HepG2 (cell line): ENCODE measurements around the gene TAF4B. TPM values are rescaled to one million over a fixed set of nuclear protein-coding genes. Genes with fewer than 3 reads are reported as not detected.

ENCODE experiments used
- ATAC-seq: fragments of 200-7000 bp; cut with Tn5 transposase; 3 replicates; pipeline ENCODE4 v1.9.1; 2020; ENCODE audit warnings: mild to moderate bottlenecking, moderate library complexity
- BruUV-seq: library from RNA; stranded (reverse); fragments of 400-500 nt; replicated peaks from 2 replicates; lab custom pipeline; 2021; lab: Mats Ljungman, UMichigan
- CTCF ChIA-PET: fragments of 300-600 bp; formaldehyde crosslinking; extraction: SDS; loops from one replicate; lab custom pipeline; 2021; ENCODE audit warnings: low total read pairs, inconsistent platforms, low intra/inter-chr PET ratio; lab: Yijun Ruan, JAX
- POLR2A ChIA-PET: fragments of 350-600 bp; sonication (Branson Sonifier 250); formaldehyde crosslinking; loops from one replicate; lab custom pipeline; 2020; ENCODE audit warnings: antibody characterized with exemption, inconsistent platforms; lab: Yijun Ruan, JAX
- DNase-seq: peaks from one replicate; pipeline ENCODE4 v3.0.0-alpha.2; 2015; ENCODE audit warnings: low spot score
- FAIRE-seq: peaks from 3 replicates; lab custom pipeline; 2011; peaks lifted over from hg19 to GRCh38; lab: Jason Lieb, UNC
- H2AFZ ChIP-seq: one replicate; pipeline ENCODE4 v1.6.1; 2011; ENCODE audit warnings: low read length, inconsistent platforms
- H3K27ac ChIP-seq: fragments of 300-600 bp; 3 replicates; pipeline ENCODE4 v1.8.0; 2011; ENCODE audit warnings: mixed run types, mild to moderate bottlenecking, mixed read lengths, low read length, inconsistent platforms; ENCODE audit not compliant: insufficient read depth; ENCODE audit errors: extremely low read length
- H3K27me3 ChIP-seq, 2 experiments: fragments of 200-600 bp in 1 of 2; 2 replicates in 1 of 2; 3 replicates in 1 of 2; pipeline versions ENCODE4 v1.6.0 to v1.8.0; 2011; ENCODE audit warnings: low read length in 2 of 2, mild to moderate bottlenecking in 2 of 2, moderate library complexity in 2 of 2, inconsistent platforms in 1 of 2; ENCODE audit not compliant: insufficient read depth in 2 of 2, control insufficient read depth in 1 of 2
- H3K36me3 ChIP-seq, 2 experiments: fragments of 200-600 bp in 1 of 2; replicated peaks in 1 of 2; 2 replicates in 1 of 2; 3 replicates in 1 of 2; pipeline versions ENCODE4 v1.5.1 to v1.8.0; 2011; ENCODE audit warnings: low read length in 2 of 2, inconsistent platforms in 1 of 2; ENCODE audit not compliant: insufficient read depth in 2 of 2, control insufficient read depth in 1 of 2
- H3K4me1 ChIP-seq: 2 replicates; pipeline ENCODE4 v1.5.1; 2012; ENCODE audit warnings: low read length, inconsistent platforms; ENCODE audit not compliant: insufficient read depth
- H3K4me2 ChIP-seq: 2 replicates; pipeline ENCODE4 v1.6.0; 2011; ENCODE audit warnings: low read depth, low read length, inconsistent platforms
- H3K4me3 ChIP-seq, 3 experiments: fragments of 200-600 bp in 1 of 3; sonication (generic), shearing (Covaris generic) in 1 of 3; replicated peaks in 1 of 3; 2 replicates each; pipeline ENCODE4 v1.5.1; 2011 to 2016; ENCODE audit warnings: low read length in 3 of 3, inconsistent platforms in 2 of 3, low read depth in 2 of 3, mild to moderate bottlenecking in 2 of 3, control low read depth in 1 of 3, mixed read lengths in 1 of 3; ENCODE audit not compliant: insufficient read depth in 1 of 3
- H3K79me2 ChIP-seq: one replicate; pipeline ENCODE4 v1.6.1; 2011; ENCODE audit warnings: low read length, inconsistent platforms; ENCODE audit not compliant: insufficient read depth
- H3K9ac ChIP-seq: 2 replicates; pipeline ENCODE4 v1.6.0; 2011; ENCODE audit warnings: mild to moderate bottlenecking, low read depth, low read length, inconsistent platforms; ENCODE audit not compliant: insufficient read depth
- H3K9me3 ChIP-seq: 2 replicates; pipeline ENCODE4 v1.5.1; 2012; ENCODE audit warnings: mild to moderate bottlenecking, low read length
- H4K20me1 ChIP-seq: 2 replicates; pipeline ENCODE4 v1.6.0; 2011; ENCODE audit warnings: inconsistent platforms, mild to moderate bottlenecking, low read length, moderate library complexity; ENCODE audit not compliant: insufficient read depth
- BCL6 ChIP-seq: IDR thresholded peaks from 2 replicates; pipeline ENCODE4 v1.6.1; 2016; ENCODE audit warnings: missing genetic modification reagents, missing compliant biosample characterization
- DR1 ChIP-seq: sonication (generic); formaldehyde crosslinking; IDR thresholded peaks from 2 replicates; pipeline ENCODE4 v1.8.0; 2021; ENCODE audit warnings: mild to moderate bottlenecking, missing genetic modification reagents, inconsistent platforms
- KLF13 ChIP-seq: sonication (generic); formaldehyde crosslinking; IDR thresholded peaks from 2 replicates; pipeline ENCODE4 v1.4.0; 2020; ENCODE audit warnings: mild to moderate bottlenecking, missing genetic modification reagents
- NKX3-1 ChIP-seq: sonication (generic); formaldehyde crosslinking; IDR thresholded peaks from 2 replicates; pipeline ENCODE4 v1.5.0; 2020; ENCODE audit warnings: missing genetic modification reagents
- SMC3 ChIP-seq: IDR thresholded peaks from 2 replicates; pipeline ENCODE4 v1.6.1; 2011; ENCODE audit warnings: low read length, improper control_type of control experiment
- THAP11 ChIP-seq: IDR thresholded peaks from 2 replicates; pipeline ENCODE4 v1.6.1; 2016; ENCODE audit warnings: missing biosample characterization, missing genetic modification reagents
- TMF1 ChIP-seq: sonication (generic); formaldehyde crosslinking; IDR thresholded peaks from 2 replicates; pipeline ENCODE4 v1.8.1; 2022; ENCODE audit warnings: low read depth, missing genetic modification reagents
- TP53 ChIP-seq: sonication (generic); formaldehyde crosslinking; conservative IDR thresholded peaks from 2 replicates; pipeline ENCODE4 v1.4.0; 2020; ENCODE audit warnings: missing genetic modification reagents
- USF2 ChIP-seq, 2 experiments: sonication (generic) in 1 of 2; formaldehyde crosslinking in 1 of 2; IDR thresholded peaks; 2 replicates each; pipeline versions ENCODE4 v1.5.1 to v1.6.1; 2011 to 2020; ENCODE audit warnings: borderline replicate concordance in 1 of 2, low read depth in 1 of 2, low read length in 1 of 2, mild to moderate bottlenecking in 1 of 2, missing genetic modification reagents in 1 of 2, moderate library complexity in 1 of 2
- ZFAT ChIP-seq: sonication (generic); formaldehyde crosslinking; conservative IDR thresholded peaks from 2 replicates; pipeline ENCODE4 v1.8.1; 2023; ENCODE audit warnings: missing genetic modification reagents, inconsistent platforms
- ZFP36 ChIP-seq: fragments of 150-350 bp; IDR thresholded peaks from 2 replicates; pipeline ENCODE4 v1.6.1; 2018; ENCODE audit warnings: borderline replicate concordance, low read length, low read depth; ENCODE audit not compliant: partially characterized antibody
- ZNF33B ChIP-seq: sonication (generic); formaldehyde crosslinking; IDR thresholded peaks from 2 replicates; pipeline ENCODE4 v1.5.1; 2020; ENCODE audit warnings: mild to moderate bottlenecking, missing genetic modification reagents
- ZNF570 ChIP-seq: sonication (generic); formaldehyde crosslinking; IDR thresholded peaks from 2 replicates; pipeline ENCODE4 v1.4.0; 2020; ENCODE audit warnings: mild to moderate bottlenecking, missing genetic modification reagents, borderline replicate concordance
- ZNF703 ChIP-seq: sonication (generic); formaldehyde crosslinking; IDR thresholded peaks from 2 replicates; pipeline ENCODE4 v1.5.1; 2020; ENCODE audit warnings: missing genetic modification reagents, mild to moderate bottlenecking, moderate library complexity, borderline replicate concordance
- ZNF746 ChIP-seq: sonication (generic); formaldehyde crosslinking; IDR thresholded peaks from 2 replicates; pipeline ENCODE4 v1.8.0; 2022; ENCODE audit warnings: mild to moderate bottlenecking, missing genetic modification reagents
- ZNF768 ChIP-seq: sonication (generic); formaldehyde crosslinking; IDR thresholded peaks from 2 replicates; pipeline ENCODE4 v1.4.0; 2020; ENCODE audit warnings: missing genetic modification reagents
- ZNF775 ChIP-seq: sonication (generic); formaldehyde crosslinking; IDR thresholded peaks from 2 replicates; pipeline ENCODE4 v1.4.0; 2020; ENCODE audit warnings: missing genetic modification reagents, mild to moderate bottlenecking, moderate library complexity, borderline replicate concordance
- ZNF788 ChIP-seq: sonication (generic); formaldehyde crosslinking; IDR thresholded peaks from 2 replicates; pipeline ENCODE4 v1.5.0; 2020; ENCODE audit warnings: mild to moderate bottlenecking, missing genetic modification reagents, borderline replicate concordance
- WGBS: methylation state at CpG from one replicate; pipeline ENCODE4 v1.1.6; 2017; ENCODE audit warnings: low lambda C conversion rate; 5-methylcytosine and 5-hydroxymethylcytosine counted together
- in situ Hi-C: cut with HindIII; loops from 2 replicates; pipeline ENCODE4 v1.10.0; 2017; ENCODE audit warnings: low pct_unique_long_range_greater_than_20kb; ENCODE audit not compliant: extremely low pct_ligation_motif_present
- intact Hi-C: fragments of 100-400 bp; cut with micrococcal nuclease; formaldehyde crosslinking; loops from one replicate; pipeline ENCODE4 v1.10.0; 2022; ENCODE audit not compliant: unreplicated experiment
- polyA plus RNA-seq, 8 experiments: library from polyadenylated mRNA; depleted of rRNA in 3 of 8; stranded (reverse) in 7 of 8; unstranded in 1 of 8; fragments of >200 nt; fragmentation: Illumina TruSeq in 4 of 8; extraction: Trizol in 4 of 8; gene quantifications; 2 replicates each; pipeline versions ENCODE4 v1.2.1 to v1.2.3, GENCODE V29; 2011 to 2016; ENCODE audit warnings: low read depth in 4 of 8, missing spikeins in 1 of 8, mixed read lengths in 1 of 8; ENCODE audit not compliant: insufficient read depth in 1 of 8
- total RNA-seq, 5 experiments: library from RNA; depleted of rRNA; stranded (reverse); fragments of >200 nt; fragmentation: Illumina TruSeq; extraction: Trizol; gene quantifications; 2 replicates each; pipeline ENCODE4 v1.2.3, GENCODE V29; 2016; ENCODE audit warnings: low read depth in 1 of 5
- TF ChIP-seq, protein P1 (sequence below): sonication (generic); formaldehyde crosslinking; conservative IDR thresholded peaks from 2 replicates; pipeline ENCODE4 v1.8.1; 2023; ENCODE audit warnings: missing genetic modification reagents
- TF ChIP-seq, protein P2 (sequence below): sonication (generic); formaldehyde crosslinking; IDR thresholded peaks from 2 replicates; pipeline ENCODE4 v1.4.0; 2020; ENCODE audit warnings: missing genetic modification reagents

The TAF4B gene
- total and polyA plus RNA-seq, 2 of the 13 experiments (the other 11 are each of a cell fraction or from before 2014, with no cell fraction given), result 2.2 to 3.8 TPM

DNA sequence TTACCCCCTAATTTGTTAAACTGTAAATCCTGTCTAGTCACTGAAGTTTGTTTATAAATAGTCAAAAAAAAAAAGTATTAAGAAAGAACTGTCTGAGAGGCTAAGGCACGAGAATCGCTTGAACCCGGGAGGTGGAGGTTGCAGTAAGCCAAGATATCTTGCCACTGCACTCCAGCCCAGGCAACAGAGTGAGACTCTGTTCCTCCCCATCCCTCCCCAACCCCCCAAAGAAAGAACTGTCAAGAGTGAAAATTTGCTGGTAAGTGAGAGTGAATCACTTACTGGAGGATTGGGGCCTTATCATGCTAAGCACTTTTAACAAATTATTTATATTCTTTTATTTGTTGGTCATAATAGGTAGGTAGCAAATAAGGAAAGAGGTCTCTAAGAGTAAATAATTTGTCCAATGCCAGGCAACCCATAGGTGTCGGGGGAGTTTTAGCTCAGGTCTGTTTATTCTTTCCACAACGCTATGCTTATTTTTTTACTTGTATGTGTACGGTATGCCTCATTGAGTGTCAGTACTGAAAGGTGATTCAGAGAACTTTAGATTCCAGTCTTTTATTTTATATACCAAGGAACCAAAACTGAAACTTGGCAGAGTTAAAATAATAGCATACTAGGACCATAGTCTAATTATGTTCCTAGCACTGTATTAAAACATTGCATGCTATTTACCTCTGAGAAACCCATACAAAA lies 2.5 kb downstream of the TAF4B start (continued):
- TF ChIP-seq USF2 (IDR thresholded peaks at IDR 0.05; ENCODE audit: low read depth, low read length) (no peak), USF2 (CRISPR knock-in tag; IDR thresholded peaks at IDR 0.05; ENCODE audit: borderline replicate concordance) (no peak), ZNF33B (no peak), BCL6 (CRISPR knock-in tag) (no peak), DR1 (CRISPR knock-in tag) (no peak), THAP11 (CRISPR knock-in tag) (no peak), ZNF788 (CRISPR knock-in tag) (no peak), KLF13 (CRISPR knock-in tag) (no peak), ZFAT (CRISPR knock-in tag) (no peak)

- 65% methylated on average over 8 of the region's 8 CpGs for WGBS
- Histone ChIP-seq H3K4me1 (peaks cover 41% of the 10 kb centered on the region), H3K36me3 (no peaks in the 10 kb centered on the region), H2AFZ (no peak overlapping the region), H3K4me2 (no peak overlapping the region), H4K20me1 (no peaks in the 10 kb centered on the region; the same call in 1 of the 2 replicates), H3K79me2 (peaks cover 2% of the 10 kb centered on the region), H3K9me3 (no peaks in the 10 kb centered on the region), H3K27ac (no peak overlapping the region), H3K9ac (no peak overlapping the region), H3K27me3 (no peaks in the 10 kb centered on the region), H3K4me3 (no peak overlapping the region)
- no peak for ATAC-seq
- DNase-seq, result no peak
- intact Hi-C loops (no loop called here), in situ Hi-C loops (no loop called here)
- ChIA-PET POLR2A (no interaction called here), CTCF (no interaction called here)
- FAIRE-seq, result no peak
- no TSS peak for BruUV-seq
- TF ChIP-seq SMC3 (no peak), ZNF703 (CRISPR knock-in tag) (no peak), TMF1 (CRISPR knock-in tag) (no peak), ZNF768 (CRISPR knock-in tag) (no peak), ZNF775 (CRISPR knock-in tag) (no peak), ZNF570 (CRISPR knock-in tag) (no peak), NKX3-1 (CRISPR knock-in tag) (no peak), ZFP36 (no peak), ZNF746 (no peak), TP53 (CRISPR knock-in tag) (no peak)
- TF ChIP-seq, protein P1, sequence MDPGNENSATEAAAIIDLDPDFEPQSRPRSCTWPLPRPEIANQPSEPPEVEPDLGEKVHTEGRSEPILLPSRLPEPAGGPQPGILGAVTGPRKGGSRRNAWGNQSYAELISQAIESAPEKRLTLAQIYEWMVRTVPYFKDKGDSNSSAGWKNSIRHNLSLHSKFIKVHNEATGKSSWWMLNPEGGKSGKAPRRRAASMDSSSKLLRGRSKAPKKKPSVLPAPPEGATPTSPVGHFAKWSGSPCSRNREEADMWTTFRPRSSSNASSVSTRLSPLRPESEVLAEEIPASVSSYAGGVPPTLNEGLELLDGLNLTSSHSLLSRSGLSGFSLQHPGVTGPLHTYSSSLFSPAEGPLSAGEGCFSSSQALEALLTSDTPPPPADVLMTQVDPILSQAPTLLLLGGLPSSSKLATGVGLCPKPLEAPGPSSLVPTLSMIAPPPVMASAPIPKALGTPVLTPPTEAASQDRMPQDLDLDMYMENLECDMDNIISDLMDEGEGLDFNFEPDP (CRISPR knock-in tag), result no peak
- TF ChIP-seq, protein P2, sequence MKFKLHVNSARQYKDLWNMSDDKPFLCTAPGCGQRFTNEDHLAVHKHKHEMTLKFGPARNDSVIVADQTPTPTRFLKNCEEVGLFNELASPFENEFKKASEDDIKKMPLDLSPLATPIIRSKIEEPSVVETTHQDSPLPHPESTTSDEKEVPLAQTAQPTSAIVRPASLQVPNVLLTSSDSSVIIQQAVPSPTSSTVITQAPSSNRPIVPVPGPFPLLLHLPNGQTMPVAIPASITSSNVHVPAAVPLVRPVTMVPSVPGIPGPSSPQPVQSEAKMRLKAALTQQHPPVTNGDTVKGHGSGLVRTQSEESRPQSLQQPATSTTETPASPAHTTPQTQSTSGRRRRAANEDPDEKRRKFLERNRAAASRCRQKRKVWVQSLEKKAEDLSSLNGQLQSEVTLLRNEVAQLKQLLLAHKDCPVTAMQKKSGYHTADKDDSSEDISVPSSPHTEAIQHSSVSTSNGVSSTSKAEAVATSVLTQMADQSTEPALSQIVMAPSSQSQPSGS, result no peak
Measured at GRCh38 chr18:26230497-26230896, 4.3 kb downstream of the TAF4B start.
